ENCODE data around the gene CLCN2. TPM values are rescaled to one million over a fixed set of nuclear protein-coding genes. Genes with fewer than 3 reads are reported as not detected.

The CLCN2 gene
- total and polyA plus RNA-seq, 2 of the 8 experiments (the other 6 are each of a cell fraction or from before 2014, with no cell fraction given), result 13.7 to 16.1 TPM

DNA sequence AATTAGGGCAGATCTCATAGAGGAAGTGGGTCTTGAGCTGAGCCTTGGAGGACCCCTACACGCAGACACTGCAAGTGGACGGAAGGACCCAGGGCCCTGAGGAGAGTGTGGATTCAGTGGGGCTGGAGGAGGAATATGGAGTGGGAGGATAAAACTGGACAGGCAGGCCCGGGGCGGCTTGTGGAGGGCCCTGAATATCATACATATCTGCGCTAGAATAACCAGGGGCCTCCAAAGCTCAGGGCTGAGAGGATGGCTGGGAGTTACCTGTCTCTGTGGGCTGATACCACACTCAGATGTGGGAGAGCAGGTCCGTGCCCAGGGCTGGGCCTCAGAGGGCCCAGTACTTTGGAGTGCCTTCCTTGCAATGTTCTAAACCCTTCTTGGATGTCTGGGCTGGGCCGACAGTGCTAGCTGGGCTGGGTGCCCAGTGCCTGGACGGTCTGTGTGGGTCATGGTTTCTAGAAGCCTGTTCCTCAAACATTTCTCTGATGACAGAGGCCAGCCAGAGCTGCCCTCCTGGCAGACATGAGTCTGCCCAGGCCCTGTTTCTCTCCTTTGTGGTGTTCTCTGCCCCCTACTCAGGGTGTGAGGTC is 48.0 kb upstream of the CLCN2 start:
- no peak for DNase-seq (ENCODE audit: low read depth in 1 of 2, low spot score in 2 of 2)
- H3K79me1 ChIP-seq (ENCODE audit: low read depth, low read length), result no peaks in the 10 kb centered on the region
- H4K20me1 ChIP-seq (replicated peaks in 1 of 2; ENCODE audit: control insufficient read depth in 1 of 2, insufficient read depth in 2 of 2, low read length in 2 of 2), result peaks cover 0 to 1% of the 10 kb centered on the region in 2 experiments
- H4K91ac ChIP-seq (replicated peaks; ENCODE audit: insufficient read length, low read length), result no peak overlapping the region
- 99% methylated on average over 8 of the region's 8 CpGs; no CpG with 5 or more reads in 1 of the 2 experiments for WGBS, 2 experiments (ENCODE audit: extremely low coverage in 1 of 2, insufficient coverage in 1 of 2, insufficient read length in 1 of 2, insufficient replicate concordance in 2 of 2, low coverage in 1 of 2, low lambda C conversion rate in 2 of 2, missing lambda C conversion rate in 1 of 2)
- H3K14ac ChIP-seq (ENCODE audit: insufficient read length), result no peak overlapping the region
- no peak overlapping the region for H2BK5ac ChIP-seq (ENCODE audit: low read depth, low read length)
- H2BK120ac ChIP-seq (replicated peaks; ENCODE audit: low read depth, low read length), result no peak overlapping the region
- peak overlapping the region; percentile 5; the same call in 1 of the 2 replicates for H4K8ac ChIP-seq (ENCODE audit: extremely low read depth, insufficient read depth, low read length)
- no peak overlapping the region for H3K4me2 ChIP-seq (ENCODE audit: insufficient read depth in 1 of 2, low read depth in 2 of 2, low read length in 2 of 2)
- H3K23ac ChIP-seq (ENCODE audit: insufficient read length), result no peak overlapping the region
- POLR2A ChIA-PET (ENCODE audit: partially characterized antibody), result no interaction called here
- no peak overlapping the region for H2BK12ac ChIP-seq (ENCODE audit: low read depth, low read length)
- H3K4me3 ChIP-seq (ENCODE audit: extremely low read depth in 1 of 4, insufficient read depth in 2 of 4, low read depth in 3 of 4, low read length in 4 of 4), result no peak overlapping the region
- H3K9ac ChIP-seq (replicated peaks in 1 of 4; ENCODE audit: extremely low read depth in 1 of 4, low read depth in 3 of 4, low read length in 3 of 4), result no peak overlapping the region
- H4K5ac ChIP-seq (ENCODE audit: insufficient read length, low read depth, low read length), result no peak overlapping the region
- H2AK5ac ChIP-seq (ENCODE audit: low read depth, low read length), result no peak overlapping the region
- no peak overlapping the region for H2BK15ac ChIP-seq (ENCODE audit: low read length)
- H3K9me3 ChIP-seq (ENCODE audit: insufficient read depth in 2 of 2, low read depth in 1 of 2, low read length in 1 of 2), result no peaks in the 10 kb centered on the region
- CTCF ChIA-PET (ENCODE audit: partially characterized antibody), result interaction anchor here (0.6 to 1.8 kb wide), 5 partner anchors 8 to 38 kb away, joined by 3 to 10 read pairs (median 3); no protein-coding TSS in a partner anchor
- no peak for TF ChIP-seq TBP (IDR thresholded peaks at IDR 0.05; ENCODE audit: low read depth, low read length)
- no peak for TF ChIP-seq CTBP2 (IDR thresholded peaks at IDR 0.05; ENCODE audit: borderline replicate concordance, insufficient read depth, insufficient read length, low read length)
- no peak for TF ChIP-seq CHD1 (IDR thresholded peaks at IDR 0.05; ENCODE audit: low read depth, low read length)
- no peak for TF ChIP-seq SP2 (IDR thresholded peaks at IDR 0.05; ENCODE audit: low read length)
- TF ChIP-seq RBBP5 (IDR thresholded peaks at IDR 0.05; ENCODE audit: borderline replicate concordance, low read depth, low read length), result no peak
- TF ChIP-seq NANOG (IDR thresholded peaks at IDR 0.05; ENCODE audit: insufficient read depth, low read depth, low read length, poor library complexity, severe bottlenecking), result no peak
- no peak for TF ChIP-seq TAF7 (optimal IDR thresholded peaks at IDR 0.05; ENCODE audit: borderline replicate concordance, low read depth, low read length)
- TF ChIP-seq, protein P1, sequence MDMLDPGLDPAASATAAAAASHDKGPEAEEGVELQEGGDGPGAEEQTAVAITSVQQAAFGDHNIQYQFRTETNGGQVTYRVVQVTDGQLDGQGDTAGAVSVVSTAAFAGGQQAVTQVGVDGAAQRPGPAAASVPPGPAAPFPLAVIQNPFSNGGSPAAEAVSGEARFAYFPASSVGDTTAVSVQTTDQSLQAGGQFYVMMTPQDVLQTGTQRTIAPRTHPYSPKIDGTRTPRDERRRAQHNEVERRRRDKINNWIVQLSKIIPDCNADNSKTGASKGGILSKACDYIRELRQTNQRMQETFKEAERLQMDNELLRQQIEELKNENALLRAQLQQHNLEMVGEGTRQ (IDR thresholded peaks at IDR 0.05; ENCODE audit: low read length), result no peak
- no peak overlapping the region for H2BK20ac ChIP-seq (ENCODE audit: low read length)
- H3K4me1 ChIP-seq (replicated peaks in 1 of 4; ENCODE audit: control insufficient read depth in 3 of 4, insufficient read depth in 4 of 4, low read length in 3 of 4), result 0 out of 7 replicates have a peak, but pooled peaks cover 0 to under 1% (median 0%) of the 10 kb centered on the region in 4 experiments
- no peak overlapping the region for H3K56ac ChIP-seq (replicated peaks; ENCODE audit: insufficient read length, low read depth, low read length)
- H3K18ac ChIP-seq (ENCODE audit: extremely low read depth, low read length), result no peak overlapping the region
- FAIRE-seq, result no peak
- peaks cover 2% of the 10 kb centered on the region; the same call in 1 of the 2 replicates for H3K23me2 ChIP-seq (ENCODE audit: low read depth, low read length)
- H3K4ac ChIP-seq (replicated peaks; ENCODE audit: insufficient read length, low read depth, low read length), result no peak overlapping the region
- H3K79me2 ChIP-seq (ENCODE audit: control insufficient read depth in 1 of 2, insufficient read depth in 2 of 2, low read length in 2 of 2), result no peaks in the 10 kb centered on the region
- H2AFZ ChIP-seq (ENCODE audit: low read length), result no peak overlapping the region
- no peak overlapping the region for H3K27ac ChIP-seq (ENCODE audit: low read depth, low read length)
- no peaks in the 10 kb centered on the region for H3K27me3 ChIP-seq (replicated peaks in 1 of 4; ENCODE audit: control insufficient read depth in 3 of 4, extremely low read depth in 1 of 4, insufficient read depth in 3 of 4, low read length in 3 of 4)
- H3K36me3 ChIP-seq (ENCODE audit: control insufficient read depth in 2 of 4, insufficient read depth in 4 of 4, low read length in 3 of 4), result no peaks in the 10 kb centered on the region
